ENCODE results near the gene OVOL1. TPM values are rescaled to one million over a fixed set of nuclear protein-coding genes. Genes with fewer than 3 reads are reported as not detected.
A peak's percentile ranks its signal among the peaks of the same experiment; 100 is the strongest.

The OVOL1 gene
- total RNA-seq, 2 experiments from 2014 or later: not detected

GRCh38 chr11:65801153-65801987 is 14.5 kb downstream of the OVOL1 start:
- intact Hi-C loops (cut with micrococcal nuclease; ENCODE audit: unreplicated experiment): no loop called here
- ChIA-PET CTCF (ENCODE audit: unreplicated experiment) (no interaction called here), POLR2A (interaction anchor here (0.6 to 0.7 kb wide), 2 partner anchors 115 to 574 kb away, joined by 4 to 5 read pairs; no protein-coding TSS in a partner anchor)
- DNase-seq (ENCODE audit: low spot score): no peak
- no peak overlapping the region for H2AFZ ChIP-seq (ENCODE audit: low read length)
- no peak overlapping the region for H3K4me3 ChIP-seq (ENCODE audit: low read depth, low read length, poor library complexity, severe bottlenecking)
- TF ChIP-seq EZH2phosphoT487 (IDR thresholded peaks at IDR 0.05; ENCODE audit: borderline replicate concordance, low read depth, low read length): no peak
- H3K79me2 ChIP-seq (ENCODE audit: insufficient read depth, low read depth, low read length): no peaks in the 10 kb centered on the region
- peaks cover 6% of the 10 kb centered on the region for H3K4me1 ChIP-seq (ENCODE audit: insufficient read depth, low read length, poor library complexity, severe bottlenecking)
- no peaks in the 10 kb centered on the region for H3K36me3 ChIP-seq (ENCODE audit: insufficient read depth, low read length)
- no peak overlapping the region for H3K4me2 ChIP-seq (ENCODE audit: low read length)
- H3K9me2 ChIP-seq (ENCODE audit: insufficient read depth, low read length): no peaks in the 10 kb centered on the region
- H4K20me1 ChIP-seq (ENCODE audit: insufficient read depth, low read length): no peaks in the 10 kb centered on the region
- H3K9me3 ChIP-seq (ENCODE audit: low read length): no peaks in the 10 kb centered on the region
- no TSS peak for BruUV-seq (replicated peaks)
- H3K27ac ChIP-seq (ENCODE audit: low read depth, low read length, poor library complexity, severe bottlenecking): no peak overlapping the region

- Histone ChIP-seq H3K79me2 (ENCODE audit: insufficient read depth, low read depth, low read length) (no peaks in the 10 kb centered on the region), H4K20me1 (ENCODE audit: insufficient read depth, low read length) (no peaks in the 10 kb centered on the region), H3K4me3 (ENCODE audit: low read depth, low read length, poor library complexity, severe bottlenecking) (no peak overlapping the region), H3K9me3 (ENCODE audit: low read length) (no peaks in the 10 kb centered on the region), H2AFZ (ENCODE audit: low read length) (no peak overlapping the region), H3K27ac (ENCODE audit: low read depth, low read length, poor library complexity, severe bottlenecking) (no peak overlapping the region), H3K9me2 (ENCODE audit: insufficient read depth, low read length) (no peaks in the 10 kb centered on the region), H3K36me3 (ENCODE audit: insufficient read depth, low read length) (no peaks in the 10 kb centered on the region), H3K4me1 (ENCODE audit: insufficient read depth, low read length, poor library complexity, severe bottlenecking) (peaks cover 6% of the 10 kb centered on the region), H3K4me2 (ENCODE audit: low read length) (no peak overlapping the region)
- BruUV-seq (replicated peaks): no TSS peak
- peak; percentile 29 for DNase-seq (ENCODE audit: low spot score)
- intact Hi-C loops (cut with micrococcal nuclease; ENCODE audit: unreplicated experiment): loop anchor here (1.0 kb wide), 1 partner anchor 23 kb away; the partner anchor contains the start of gene AP5B1
- ChIA-PET CTCF (ENCODE audit: unreplicated experiment) (interaction anchor here (1.0 kb wide), 1 partner anchor 24 kb away, joined by 3 read pairs; no protein-coding TSS in a partner anchor), POLR2A (interaction anchor here (0.7 kb wide), 2 partner anchors 26 to 510 kb away, joined by 3 read pairs; no protein-coding TSS in a partner anchor)
- no peak for TF ChIP-seq EZH2phosphoT487 (IDR thresholded peaks at IDR 0.05; ENCODE audit: borderline replicate concordance, low read depth, low read length)
- TF ChIP-seq CTCF (conservative IDR thresholded peaks at IDR 0.05; ENCODE audit: low read length): no peak
Observed at GRCh38 chr11:65802841-65803240, 16.0 kb downstream of the OVOL1 start.

DNA sequence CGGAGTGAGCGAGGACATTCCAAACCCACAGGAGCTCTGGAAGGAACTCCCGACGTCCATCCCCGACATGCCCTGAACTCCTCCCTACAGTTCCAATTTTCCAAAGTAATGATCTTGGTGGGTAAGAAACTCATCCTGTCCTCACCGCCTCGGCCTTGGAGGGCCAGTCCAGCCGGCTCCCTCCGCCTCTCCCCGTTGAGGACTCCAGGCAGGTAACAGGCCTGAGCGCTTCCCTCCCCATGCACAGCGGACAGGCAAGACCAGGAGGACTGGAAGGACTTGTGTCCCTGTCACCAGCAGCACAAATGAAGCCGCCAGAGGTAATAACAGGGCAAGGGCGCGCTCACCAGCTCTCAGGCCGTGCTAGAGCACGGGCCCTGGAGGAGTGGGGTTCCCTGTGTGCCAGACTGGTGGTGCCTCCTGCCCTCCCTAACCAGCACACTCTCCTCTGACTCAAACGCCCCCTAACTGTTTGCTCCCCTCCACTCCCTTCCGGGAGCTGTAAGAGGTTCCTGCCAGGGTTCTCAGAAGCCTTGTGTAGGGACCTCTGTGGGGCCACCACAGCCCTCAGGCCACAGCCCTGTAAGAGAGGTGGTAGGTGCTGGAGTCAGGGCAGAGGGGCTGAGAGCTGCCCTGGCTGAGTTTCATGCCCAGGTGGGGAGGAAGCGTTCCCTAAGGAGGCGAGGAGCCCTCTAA is 17.1 kb downstream of the OVOL1 start:
- no peaks in the 10 kb centered on the region for H4K20me1 ChIP-seq (ENCODE audit: insufficient read depth, low read length)
- intact Hi-C loops (cut with micrococcal nuclease; ENCODE audit: unreplicated experiment): no loop called here
- H3K4me3 ChIP-seq (ENCODE audit: low read depth, low read length, poor library complexity, severe bottlenecking): no peak overlapping the region
- no peak overlapping the region for H2AFZ ChIP-seq (ENCODE audit: low read length)
- DNase-seq (ENCODE audit: low spot score): no peak
- H3K4me2 ChIP-seq (ENCODE audit: low read length): no peak overlapping the region
- H3K4me1 ChIP-seq (ENCODE audit: insufficient read depth, low read length, poor library complexity, severe bottlenecking): peaks cover 6% of the 10 kb centered on the region
- H3K27ac ChIP-seq (ENCODE audit: low read depth, low read length, poor library complexity, severe bottlenecking): no peak overlapping the region
- H3K9me3 ChIP-seq (ENCODE audit: low read length): no peaks in the 10 kb centered on the region
- H3K36me3 ChIP-seq (ENCODE audit: insufficient read depth, low read length): no peaks in the 10 kb centered on the region
- H3K9me2 ChIP-seq (ENCODE audit: insufficient read depth, low read length): no peaks in the 10 kb centered on the region
- H3K79me2 ChIP-seq (ENCODE audit: insufficient read depth, low read depth, low read length): no peaks in the 10 kb centered on the region
- BruUV-seq (replicated peaks): no TSS peak
- ChIA-PET POLR2A (no interaction called here), CTCF (ENCODE audit: unreplicated experiment) (interaction anchor here (0.6 kb wide), 1 partner anchor 84 kb away, joined by 14 read pairs; the partner anchor contains the start of gene FIBP)
- TF ChIP-seq CTCF (conservative IDR thresholded peaks at IDR 0.05; ENCODE audit: low read length) (no peak), EZH2phosphoT487 (IDR thresholded peaks at IDR 0.05; ENCODE audit: borderline replicate concordance, low read depth, low read length) (no peak)

Measured in OCI-LY7 (cell line).